Epithelial cell of esophagus (primary cell): ENCODE results near the gene SIM2.

Experiments
- DNase-seq: peaks from one replicate; pipeline ENCODE4 v3.0.0; 2010; ENCODE audit warnings: low read depth
- H3K4me3 ChIP-seq: 2 replicates; pipeline ENCODE4 v1.5.1; 2011; ENCODE audit warnings: mild to moderate bottlenecking, low read length, control low read depth
- TF ChIP-seq, protein P1 (sequence below): IDR thresholded peaks from 2 replicates; pipeline ENCODE4 v1.5.1; 2011; ENCODE audit warnings: low read depth, mild to moderate bottlenecking, low read length, control low read depth, inconsistent platforms; ENCODE audit not compliant: insufficient read depth; ENCODE audit errors: missing control alignments

Gene SIM2

GRCh38 chr21:36724660-36725059 is 25.7 kb downstream of the SIM2 start:
- no peak overlapping the region for H3K4me3 ChIP-seq
- TF ChIP-seq, protein P1, sequence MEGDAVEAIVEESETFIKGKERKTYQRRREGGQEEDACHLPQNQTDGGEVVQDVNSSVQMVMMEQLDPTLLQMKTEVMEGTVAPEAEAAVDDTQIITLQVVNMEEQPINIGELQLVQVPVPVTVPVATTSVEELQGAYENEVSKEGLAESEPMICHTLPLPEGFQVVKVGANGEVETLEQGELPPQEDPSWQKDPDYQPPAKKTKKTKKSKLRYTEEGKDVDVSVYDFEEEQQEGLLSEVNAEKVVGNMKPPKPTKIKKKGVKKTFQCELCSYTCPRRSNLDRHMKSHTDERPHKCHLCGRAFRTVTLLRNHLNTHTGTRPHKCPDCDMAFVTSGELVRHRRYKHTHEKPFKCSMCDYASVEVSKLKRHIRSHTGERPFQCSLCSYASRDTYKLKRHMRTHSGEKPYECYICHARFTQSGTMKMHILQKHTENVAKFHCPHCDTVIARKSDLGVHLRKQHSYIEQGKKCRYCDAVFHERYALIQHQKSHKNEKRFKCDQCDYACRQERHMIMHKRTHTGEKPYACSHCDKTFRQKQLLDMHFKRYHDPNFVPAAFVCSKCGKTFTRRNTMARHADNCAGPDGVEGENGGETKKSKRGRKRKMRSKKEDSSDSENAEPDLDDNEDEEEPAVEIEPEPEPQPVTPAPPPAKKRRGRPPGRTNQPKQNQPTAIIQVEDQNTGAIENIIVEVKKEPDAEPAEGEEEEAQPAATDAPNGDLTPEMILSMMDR: no peak
- no peak for DNase-seq

GRCh38 chr21:36725793-36726386 is 27.0 kb downstream of the SIM2 start:
- TF ChIP-seq, protein P1: no peak
- no peak overlapping the region for H3K4me3 ChIP-seq
- no peak for DNase-seq

DNA sequence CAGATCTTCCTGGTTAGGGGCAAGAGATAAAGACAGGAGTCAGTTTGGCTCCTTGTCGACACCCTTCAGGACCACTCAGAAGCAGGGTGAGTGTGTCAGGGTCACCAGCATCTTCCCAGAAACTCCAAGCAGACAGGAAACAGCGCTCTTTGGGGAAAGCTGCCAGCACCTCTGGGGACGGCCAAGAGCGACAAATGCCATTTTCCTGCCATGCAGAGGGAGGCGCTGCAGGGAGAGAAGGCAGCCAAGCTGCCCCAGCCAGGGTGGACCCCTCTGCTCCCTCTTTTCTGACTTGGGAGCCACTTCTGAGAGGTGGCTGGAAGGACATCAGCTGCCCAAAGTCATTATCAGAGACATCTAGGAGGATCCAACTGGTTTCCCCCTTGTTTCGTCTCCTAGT is 29.0 kb downstream of the SIM2 start:
- no peak overlapping the region for H3K4me3 ChIP-seq
- no peak for DNase-seq
- TF ChIP-seq, protein P1: no peak

- no peak for DNase-seq
- H3K4me3 ChIP-seq: no peak overlapping the region
- TF ChIP-seq, protein P1: no peak
Observed at GRCh38 chr21:36728371-36729111, 29.6 kb downstream of the SIM2 start.

DNA sequence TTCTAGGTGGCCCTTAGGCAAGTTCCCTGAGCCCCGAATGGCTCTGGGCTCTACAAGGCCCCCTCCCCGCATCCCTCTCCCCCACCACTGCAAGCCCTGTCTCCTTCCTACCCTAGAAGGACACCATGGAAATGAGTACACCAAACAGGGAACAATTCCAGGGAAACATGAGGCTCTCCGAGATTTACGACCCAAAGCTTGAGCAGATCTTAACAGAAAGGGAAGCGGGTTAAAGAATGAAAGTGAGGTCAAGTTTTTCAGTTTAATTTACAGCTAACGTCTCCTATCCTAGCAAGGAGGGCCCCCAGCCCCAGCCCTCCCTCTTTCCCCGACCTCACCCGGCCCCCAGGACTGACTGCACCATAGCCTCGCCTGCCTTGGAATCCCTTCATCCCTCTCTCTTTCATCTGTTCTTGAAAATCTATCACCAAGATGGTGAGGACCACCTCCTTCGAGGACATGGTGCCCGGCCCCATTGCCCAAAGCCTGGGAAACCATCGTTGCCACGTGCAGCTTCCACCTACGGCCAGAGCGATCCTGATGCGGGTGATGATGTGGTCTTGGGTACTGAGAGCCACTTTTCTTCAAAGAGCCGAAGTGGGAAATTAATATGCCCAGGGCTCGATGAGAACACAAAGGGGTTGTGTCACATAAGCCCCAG is 30.5 kb downstream of the SIM2 start:
- no peak for DNase-seq
- H3K4me3 ChIP-seq: no peak overlapping the region
- TF ChIP-seq, protein P1: no peak

DNA sequence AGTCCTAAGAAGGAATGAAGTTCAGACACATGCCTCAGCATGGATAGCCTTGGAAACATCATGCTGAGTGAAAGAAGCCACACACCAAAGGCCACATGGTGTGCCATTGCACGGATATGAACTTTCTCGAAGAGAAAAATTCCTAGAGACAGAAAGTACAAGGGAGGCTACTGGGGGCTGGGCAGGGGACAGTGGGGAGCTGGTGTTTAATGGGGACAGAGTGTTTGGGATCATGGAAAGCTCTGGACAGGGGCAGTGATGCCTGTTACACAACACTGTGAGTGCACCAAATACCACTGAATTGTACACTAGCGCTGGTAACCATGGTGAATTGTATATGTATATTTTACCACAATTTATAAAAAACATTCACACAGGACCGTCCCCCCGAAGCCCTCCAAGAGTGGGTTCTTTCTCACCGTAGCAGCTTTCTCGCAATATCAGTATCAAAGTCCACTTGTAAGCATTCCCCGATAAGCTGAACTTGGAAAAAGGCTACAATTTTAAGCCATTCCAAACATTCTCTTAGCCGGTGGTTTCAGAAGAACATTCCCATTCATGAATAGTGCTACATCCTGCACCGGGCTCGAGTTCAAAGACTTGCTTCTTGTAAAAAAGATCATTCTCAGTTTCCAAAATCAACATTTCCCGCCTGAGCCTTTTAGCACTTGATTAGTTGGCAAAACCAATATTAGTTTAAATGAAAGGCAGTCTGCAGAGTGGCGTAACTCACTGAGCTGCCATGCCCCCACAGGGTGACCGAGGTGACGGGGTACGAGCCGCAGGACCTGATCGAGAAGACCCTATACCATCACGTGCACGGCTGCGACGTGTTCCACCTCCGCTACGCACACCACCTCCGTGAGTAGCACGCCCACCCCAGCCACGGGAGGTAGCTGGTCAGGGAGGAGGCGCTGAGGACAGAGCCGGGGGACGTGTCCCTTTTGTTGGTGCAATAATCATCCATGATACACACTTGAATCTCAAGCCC is 31.7 kb downstream of the SIM2 start:
- DNase-seq: no peak
- TF ChIP-seq, protein P1: no peak
- H3K4me3 ChIP-seq: no peak overlapping the region
